Measurements from ENCODE around the gene PKN3. TPM values are rescaled to one million over a fixed set of nuclear protein-coding genes. Genes with fewer than 3 reads are reported as not detected.

Gene PKN3
- total and polyA plus RNA-seq, 9 of the 15 experiments (the other 6 are each of a cell fraction or from before 2014, with no cell fraction given) = 0.82 to 49.2 (median 19.7) TPM

- Histone ChIP-seq H3K36me3 (ENCODE audit: control insufficient read depth, insufficient read depth, low read length) (no peaks in the 10 kb centered on the region), H3K9me1 (ENCODE audit: control insufficient read depth, insufficient read depth, low read length) (no peaks in the 10 kb centered on the region), H3K4me3 (no peak overlapping the region), H3K9me3 (replicated peaks; ENCODE audit: control insufficient read depth, insufficient read depth, low read depth, low read length) (no peaks in the 10 kb centered on the region), H3K4me2 (ENCODE audit: insufficient read depth, low read length) (no peak overlapping the region), H3K27ac (ENCODE audit: extremely low read depth, low read depth, low read length) (no peak overlapping the region), H3K27me3 (ENCODE audit: control insufficient read depth in 2 of 2, insufficient read depth in 2 of 2, low read length in 2 of 2) (no peaks in the 10 kb centered on the region), H2AFZ (ENCODE audit: low read depth, low read length) (no peak overlapping the region), H3K9ac (ENCODE audit: insufficient read depth in 1 of 2, low read depth in 2 of 2, low read length in 2 of 2) (peak overlapping the region in 1 of 2 experiments; percentile 32; a peak in 1 of 4 replicates), H3K79me2 (ENCODE audit: control insufficient read depth, insufficient read depth, low read length) (0 out of 3 replicates have a peak, but pooled peaks cover 2% of the 10 kb centered on the region), H3K4me1 (replicated peaks in 1 of 2; ENCODE audit: control insufficient read depth in 2 of 2, insufficient read depth in 2 of 2, low read length in 2 of 2) (peaks cover 5 to 39% of the 10 kb centered on the region in 2 experiments; a peak in 4 of 5 replicates), H4K20me1 (replicated peaks; ENCODE audit: control insufficient read depth, insufficient read depth, low read length) (no peaks in the 10 kb centered on the region)
- intact Hi-C loops (cut with micrococcal nuclease) (no loop called here), in situ Hi-C loops (cut with MboI) (no loop called here)
- DNase-seq (ENCODE audit: extremely low read depth in 1 of 4, low spot score in 3 of 4) = no peak
- ChIA-PET POLR2A (interaction anchor here (1.2 kb wide), 1 partner anchor 42 kb away, joined by 3 read pairs; no protein-coding TSS in a partner anchor), CTCF (ENCODE audit: low intra/inter-chr PET ratio) (no interaction called here)
- FAIRE-seq = no peak
- TF ChIP-seq, protein P1, sequence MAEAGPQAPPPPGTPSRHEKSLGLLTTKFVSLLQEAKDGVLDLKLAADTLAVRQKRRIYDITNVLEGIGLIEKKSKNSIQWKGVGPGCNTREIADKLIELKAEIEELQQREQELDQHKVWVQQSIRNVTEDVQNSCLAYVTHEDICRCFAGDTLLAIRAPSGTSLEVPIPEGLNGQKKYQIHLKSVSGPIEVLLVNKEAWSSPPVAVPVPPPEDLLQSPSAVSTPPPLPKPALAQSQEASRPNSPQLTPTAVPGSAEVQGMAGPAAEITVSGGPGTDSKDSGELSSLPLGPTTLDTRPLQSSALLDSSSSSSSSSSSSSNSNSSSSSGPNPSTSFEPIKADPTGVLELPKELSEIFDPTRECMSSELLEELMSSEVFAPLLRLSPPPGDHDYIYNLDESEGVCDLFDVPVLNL (CRISPR knock-in tag; IDR thresholded peaks at IDR 0.05; ENCODE audit: low read depth) = no peak
- TF ChIP-seq ZC3H11A (IDR thresholded peaks at IDR 0.05; ENCODE audit: low read depth, low read length) (no peak), HMGN3 (IDR thresholded peaks at IDR 0.05; ENCODE audit: borderline replicate concordance, extremely low read depth, insufficient read length, low read depth, low read length) (no peak), XRCC3 (IDR thresholded peaks at IDR 0.05) (no peak)
- no peak for ATAC-seq
- no TSS peak for BruUV-seq (replicated peaks)
- WGBS (ENCODE audit: insufficient coverage, low coverage, missing lambda C conversion rate) = 62% methylated on average over 5 of the region's 5 CpGs
These were observed 27.0 kb downstream of the PKN3 start for GRCh38 chr9:128729302-128729701.

Measured in K562 (cell line).